Measurements from ENCODE around the gene TRPV5.

DNA sequence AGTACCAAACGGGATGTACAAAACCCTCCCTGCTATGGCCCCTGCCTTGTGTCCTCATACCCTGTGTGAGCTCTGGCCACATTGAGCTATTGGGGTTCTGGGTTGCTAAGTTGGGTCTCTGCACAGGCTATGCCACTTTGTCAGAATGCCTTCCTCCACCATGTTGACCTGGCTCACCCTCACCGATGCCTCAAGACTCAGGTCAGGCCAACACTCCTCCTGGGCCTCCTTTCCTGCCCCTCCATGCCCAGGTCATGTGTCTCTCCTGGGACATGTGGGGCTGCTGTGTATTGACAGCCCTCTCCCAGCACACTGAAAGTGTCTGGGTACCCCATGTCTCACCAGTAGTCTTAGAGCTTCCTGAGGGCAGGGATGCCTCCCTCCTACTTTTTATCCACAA, 14.6 kb downstream of the TRPV5 start:
- TF ChIP-seq POLR2A (IDR thresholded peaks at IDR 0.05), result no peak
- TF ChIP-seq, protein P1, sequence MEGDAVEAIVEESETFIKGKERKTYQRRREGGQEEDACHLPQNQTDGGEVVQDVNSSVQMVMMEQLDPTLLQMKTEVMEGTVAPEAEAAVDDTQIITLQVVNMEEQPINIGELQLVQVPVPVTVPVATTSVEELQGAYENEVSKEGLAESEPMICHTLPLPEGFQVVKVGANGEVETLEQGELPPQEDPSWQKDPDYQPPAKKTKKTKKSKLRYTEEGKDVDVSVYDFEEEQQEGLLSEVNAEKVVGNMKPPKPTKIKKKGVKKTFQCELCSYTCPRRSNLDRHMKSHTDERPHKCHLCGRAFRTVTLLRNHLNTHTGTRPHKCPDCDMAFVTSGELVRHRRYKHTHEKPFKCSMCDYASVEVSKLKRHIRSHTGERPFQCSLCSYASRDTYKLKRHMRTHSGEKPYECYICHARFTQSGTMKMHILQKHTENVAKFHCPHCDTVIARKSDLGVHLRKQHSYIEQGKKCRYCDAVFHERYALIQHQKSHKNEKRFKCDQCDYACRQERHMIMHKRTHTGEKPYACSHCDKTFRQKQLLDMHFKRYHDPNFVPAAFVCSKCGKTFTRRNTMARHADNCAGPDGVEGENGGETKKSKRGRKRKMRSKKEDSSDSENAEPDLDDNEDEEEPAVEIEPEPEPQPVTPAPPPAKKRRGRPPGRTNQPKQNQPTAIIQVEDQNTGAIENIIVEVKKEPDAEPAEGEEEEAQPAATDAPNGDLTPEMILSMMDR (IDR thresholded peaks at IDR 0.05), result no peak
- no peak for TF ChIP-seq EP300 (IDR thresholded peaks at IDR 0.05)
